ENCODE measurements around the gene MYRIP.
A peak's percentile ranks its signal among the peaks of the same experiment; 100 is the strongest.

The MYRIP gene

DNA sequence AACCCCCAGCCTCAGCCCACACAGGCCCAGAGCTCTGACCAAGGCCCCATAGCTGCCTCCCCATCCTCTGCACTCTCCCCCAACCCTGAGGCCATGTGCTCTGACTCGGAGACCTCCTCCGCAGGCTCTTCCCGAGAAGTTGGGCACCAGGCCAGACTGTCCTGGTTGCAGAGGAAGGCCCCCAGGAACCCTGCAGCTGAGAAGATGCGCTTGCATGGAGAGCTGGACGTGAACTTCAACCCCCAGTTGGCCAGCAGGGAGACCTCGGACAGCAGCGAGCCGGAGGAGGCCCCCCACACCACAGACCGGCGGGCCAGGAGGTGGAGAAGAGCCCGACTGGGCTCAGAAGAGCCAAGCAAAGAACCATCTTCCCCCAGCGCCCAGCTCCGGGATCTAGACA, 380.6 kb downstream of the MYRIP start:
- no peak for DNase-seq (ENCODE audit: low read depth)

DNA sequence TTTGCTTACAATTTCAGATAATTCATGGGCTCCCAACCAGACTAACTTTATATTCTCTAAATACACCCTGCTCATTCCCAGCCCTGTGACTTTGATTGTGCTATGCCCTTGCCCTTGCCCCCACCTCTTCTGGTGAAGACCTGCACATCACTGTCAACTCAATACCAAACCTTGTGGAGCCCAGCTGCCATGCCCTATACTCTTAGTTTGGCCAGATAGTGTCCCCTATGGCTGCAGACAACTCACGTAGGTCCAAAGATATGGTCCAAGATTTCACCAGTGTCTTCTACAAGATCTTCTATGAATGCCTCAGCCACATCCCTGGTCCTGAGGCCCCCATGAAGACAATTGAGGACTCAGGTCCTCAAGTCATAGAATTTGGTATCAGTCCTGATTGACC, 381.8 kb downstream of the MYRIP start:
- no peak for DNase-seq (ENCODE audit: low read depth)

DNA sequence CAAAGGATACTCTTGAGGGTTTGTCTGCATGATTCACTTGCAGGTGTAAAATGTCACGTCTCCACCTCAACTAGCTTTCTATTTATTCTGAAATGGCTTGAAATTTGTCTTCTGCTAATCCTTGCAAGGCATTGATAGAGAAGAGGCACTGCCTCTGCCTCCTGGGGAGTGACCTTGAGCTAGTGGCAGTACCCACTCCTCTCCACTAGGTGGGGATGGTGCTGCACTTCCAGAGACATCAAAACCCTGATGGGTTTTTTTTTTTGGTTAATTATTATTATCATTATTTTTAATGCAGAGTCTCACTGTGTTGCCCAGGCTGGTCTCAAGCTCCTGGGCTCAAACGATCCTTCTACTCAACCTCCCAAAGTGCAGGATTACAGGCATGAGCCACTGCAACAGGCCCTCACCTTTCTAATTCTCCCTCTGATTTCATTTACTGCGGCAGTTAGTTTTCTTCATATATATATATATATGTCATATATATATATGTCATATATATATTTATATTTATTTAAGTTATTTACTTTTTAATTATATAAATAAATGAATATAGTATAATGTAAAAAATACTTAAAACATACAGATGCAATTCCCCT, 382.5 kb downstream of the MYRIP start:
- peak; percentile 40 for DNase-seq (ENCODE audit: low read depth)

DNA sequence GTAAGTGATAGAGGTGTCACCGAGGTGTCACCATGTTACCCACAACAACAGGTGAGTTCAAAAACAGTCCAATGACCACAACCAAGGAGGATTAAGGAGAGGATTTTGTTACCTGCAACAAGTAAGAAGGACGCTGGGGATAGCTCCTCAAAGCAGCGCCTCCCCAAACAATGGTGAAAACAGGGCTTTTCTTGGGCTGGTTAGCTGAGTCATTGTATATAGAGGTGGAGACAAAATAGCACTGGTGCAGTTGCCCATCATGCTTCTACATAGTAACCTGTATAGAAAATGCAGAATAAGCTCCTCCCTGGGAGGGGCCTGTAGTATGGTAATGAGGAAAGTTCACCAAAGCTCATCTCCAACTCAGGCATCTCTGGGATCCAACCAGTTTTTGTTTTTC, 383.2 kb downstream of the MYRIP start:
- DNase-seq (ENCODE audit: low read depth): no peak

GRCh38 chr3:40196966-40197365, 387.6 kb downstream of the MYRIP start:
- no peak for DNase-seq (ENCODE audit: low read depth)

DNA sequence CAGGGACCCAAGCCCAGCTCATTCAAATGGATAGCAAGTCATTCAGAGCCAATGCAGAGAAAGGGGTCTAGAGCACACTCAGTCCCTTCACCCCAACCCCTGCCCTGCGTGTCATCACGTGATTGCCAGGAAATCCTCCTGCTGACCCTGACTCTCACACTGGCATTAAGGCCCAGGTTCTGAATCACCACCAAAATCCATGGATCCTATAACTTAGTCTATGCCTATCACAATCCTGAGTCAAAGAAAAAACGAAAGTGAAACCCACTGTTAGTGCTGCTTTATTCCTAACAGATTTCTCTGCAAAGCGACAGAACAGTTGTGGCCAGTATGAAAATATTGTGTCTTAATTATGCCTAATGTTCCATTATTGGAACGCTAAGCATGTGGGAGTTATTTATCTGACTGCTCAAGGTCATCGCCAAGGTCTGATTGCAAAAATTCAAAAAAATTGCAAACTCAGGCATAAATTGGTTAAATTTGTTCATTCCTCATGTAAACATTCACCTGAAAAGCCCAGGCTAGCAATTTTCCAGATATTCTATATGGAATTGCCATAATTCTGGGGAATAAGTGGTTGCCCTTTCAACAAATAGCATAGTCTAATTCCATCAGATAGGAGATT, 391.4 kb downstream of the MYRIP start:
- no peak for DNase-seq (ENCODE audit: low read depth)

DNA sequence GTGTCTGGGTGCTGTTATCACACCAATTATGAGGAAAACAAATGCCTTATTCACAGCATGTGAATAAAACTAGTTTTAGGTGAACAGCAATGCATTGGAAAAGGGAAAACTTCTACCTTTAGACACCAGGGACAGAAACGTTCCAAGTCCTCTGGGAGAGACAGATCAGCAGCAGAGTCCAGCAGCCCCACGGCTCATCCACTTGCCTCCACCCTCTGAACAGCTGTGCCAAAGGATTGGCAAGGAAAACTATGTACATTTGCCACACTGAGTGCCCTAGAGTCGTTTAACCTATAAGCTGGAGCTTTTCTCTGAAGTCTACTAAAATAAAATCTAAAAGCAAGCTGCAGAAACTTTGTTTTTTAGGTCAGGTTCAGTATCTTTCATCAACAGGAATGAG, 392.4 kb downstream of the MYRIP start:
- DNase-seq (ENCODE audit: low read depth): no peak

DNA sequence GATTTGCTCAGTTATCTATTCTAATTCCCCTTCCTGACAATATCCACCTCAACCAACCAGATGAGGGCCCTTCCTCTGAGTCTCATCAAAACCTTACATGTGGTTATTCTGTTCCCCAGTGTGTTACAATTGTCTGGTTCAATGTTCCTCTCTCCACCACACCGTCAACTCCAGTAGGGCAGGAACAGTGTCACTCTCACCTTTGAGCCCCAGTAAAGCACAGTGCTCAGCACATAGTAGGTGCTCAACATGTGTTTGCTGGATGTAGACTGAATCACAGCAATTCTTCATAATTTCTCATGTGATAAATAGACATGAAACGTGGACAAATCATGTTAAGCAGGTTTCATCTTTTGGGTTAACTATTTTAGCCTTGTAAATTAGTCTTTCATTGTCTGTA, 397.1 kb downstream of the MYRIP start:
- DNase-seq (ENCODE audit: low read depth): no peak

GRCh38 chr3:40207796-40208195, 398.4 kb downstream of the MYRIP start:
- peak; percentile 58 for DNase-seq (ENCODE audit: low read depth)

DNA sequence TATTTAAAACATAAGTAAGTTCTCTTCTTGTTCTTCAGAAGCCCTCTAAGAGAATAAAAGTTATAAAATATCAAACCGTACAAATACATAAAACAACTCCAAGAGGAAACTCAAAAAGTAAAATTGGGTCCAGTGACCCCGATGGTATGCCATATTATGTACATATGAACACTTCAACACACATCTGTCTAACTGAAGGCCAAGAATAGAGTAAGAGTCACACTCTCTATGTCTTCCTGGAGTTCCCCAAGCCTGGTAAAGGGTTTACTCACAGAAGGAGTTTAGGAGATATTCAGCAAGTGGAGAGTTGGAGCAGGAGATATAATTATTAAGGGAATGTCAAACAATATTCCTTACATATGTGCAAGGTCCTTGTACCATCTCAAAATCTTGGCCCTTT, 398.8 kb downstream of the MYRIP start:
- DNase-seq (ENCODE audit: low read depth): no peak

DNA sequence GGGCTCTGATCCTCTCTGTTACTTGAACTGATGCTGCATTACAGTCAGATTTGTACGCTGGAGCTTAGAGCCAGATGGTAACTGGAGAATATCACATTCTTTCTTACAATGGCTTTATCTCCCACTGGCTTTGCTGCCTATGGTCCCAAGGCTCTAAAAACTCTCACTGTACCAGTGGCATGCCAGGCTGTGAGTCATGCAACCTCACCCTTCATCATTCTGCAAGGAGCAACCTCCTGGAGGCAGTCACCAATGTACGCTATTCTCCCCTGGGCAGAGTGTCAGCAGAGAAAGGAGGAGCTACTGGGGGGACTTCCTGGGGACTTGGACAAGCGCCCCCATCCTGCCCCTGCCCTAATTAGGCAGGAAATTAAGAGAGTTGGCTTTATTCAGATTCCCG, 402.2 kb downstream of the MYRIP start:
- peak; percentile 47 for DNase-seq (ENCODE audit: low read depth)

GRCh38 chr3:40213556-40213955, 404.1 kb downstream of the MYRIP start:
- no peak for DNase-seq (ENCODE audit: low read depth)

- DNase-seq (ENCODE audit: low read depth): no peak
Measured at GRCh38 chr3:40215015-40215414, 405.6 kb downstream of the MYRIP start.

DNA sequence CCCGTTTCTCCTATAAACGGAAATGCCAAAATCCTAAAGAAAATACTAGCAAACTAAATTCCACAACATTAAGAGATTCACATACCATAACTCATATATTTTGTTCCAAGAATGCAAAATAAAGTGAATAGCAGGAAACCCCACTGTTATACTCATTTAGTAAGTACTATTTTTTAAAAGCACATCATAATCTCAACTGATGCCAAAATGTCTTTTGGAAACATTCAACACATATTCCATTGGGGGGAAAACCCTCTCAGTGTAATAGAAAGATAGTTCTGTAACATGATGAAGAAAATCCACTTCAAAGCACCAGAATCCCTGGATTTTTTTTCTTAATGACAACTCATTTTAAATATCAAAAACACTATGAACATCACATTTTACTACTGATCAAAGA, 407.1 kb downstream of the MYRIP start:
- no peak for DNase-seq (ENCODE audit: low read depth)

DNA sequence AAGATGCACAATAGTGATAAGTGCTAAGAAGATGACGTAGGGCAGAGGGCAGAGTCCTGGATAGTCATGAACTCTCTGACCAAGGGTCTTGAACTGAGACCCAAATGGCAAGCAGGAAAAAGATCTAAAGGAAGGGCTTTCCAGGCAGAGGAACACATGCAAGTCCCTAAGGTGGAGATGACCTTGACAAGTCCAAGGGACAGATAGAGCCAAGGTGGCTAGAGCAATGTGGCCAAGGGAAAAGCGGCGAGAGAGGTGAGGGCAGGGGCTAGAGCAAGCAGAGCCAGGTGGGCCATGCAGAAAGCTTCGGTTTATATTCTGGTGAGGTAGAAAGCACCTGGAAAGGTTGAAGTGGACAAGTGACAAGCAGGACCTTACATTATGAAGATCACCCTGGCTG, 414.4 kb downstream of the MYRIP start:
- DNase-seq (ENCODE audit: low read depth): no peak

GRCh38 chr3:40224796-40225515, 415.5 kb downstream of the MYRIP start:
- no peak for DNase-seq (ENCODE audit: low read depth)

GRCh38 chr3:40226636-40227035, 417.2 kb downstream of the MYRIP start:
- no peak for DNase-seq (ENCODE audit: low read depth)

DNA sequence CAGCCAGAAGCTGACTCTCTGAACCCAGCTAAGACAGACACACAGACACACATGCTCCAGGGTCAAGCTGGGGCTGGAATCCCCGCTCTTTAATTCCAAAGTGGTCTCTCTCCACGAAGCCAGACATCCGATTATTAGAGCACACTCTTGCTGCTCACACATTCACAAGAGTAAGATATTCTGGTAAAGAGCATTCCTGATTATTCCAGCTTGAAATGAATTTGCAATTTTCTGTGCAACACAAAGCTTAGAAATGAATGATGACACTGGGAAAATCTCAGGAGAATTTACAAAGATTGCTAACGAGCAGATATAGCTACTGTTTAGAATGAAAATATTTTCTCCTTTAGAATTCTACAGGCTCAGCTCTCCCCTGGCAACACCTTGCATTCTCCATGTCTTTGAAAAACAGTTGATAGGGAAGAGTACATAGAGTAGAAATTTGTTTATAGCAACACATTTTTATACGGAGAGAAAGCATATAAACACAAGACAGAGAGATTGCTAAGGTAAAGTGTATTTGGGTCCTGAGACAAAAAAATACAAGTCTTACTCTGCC, 419.5 kb downstream of the MYRIP start:
- no peak for DNase-seq (ENCODE audit: low read depth)

DNA sequence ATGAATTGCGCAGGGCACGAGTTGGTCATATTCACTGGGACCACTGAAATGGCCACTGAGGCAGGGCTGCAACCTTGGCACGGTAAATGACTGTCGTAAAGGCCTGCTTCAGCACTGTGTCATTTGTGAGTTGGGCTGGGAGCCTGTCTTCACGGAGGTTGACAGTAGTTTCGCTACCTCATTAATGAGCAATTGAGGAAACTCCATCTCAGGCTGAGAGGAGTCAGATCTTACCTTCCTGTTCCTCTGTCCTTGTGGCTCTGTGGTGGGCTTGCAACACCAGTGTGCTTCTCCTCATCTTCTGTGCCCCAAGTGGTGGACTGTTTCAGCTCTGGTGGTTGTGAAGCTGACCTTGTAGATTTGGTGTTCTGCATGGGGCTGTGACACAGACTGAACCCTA, 420.0 kb downstream of the MYRIP start:
- DNase-seq (ENCODE audit: low read depth): no peak

DNA sequence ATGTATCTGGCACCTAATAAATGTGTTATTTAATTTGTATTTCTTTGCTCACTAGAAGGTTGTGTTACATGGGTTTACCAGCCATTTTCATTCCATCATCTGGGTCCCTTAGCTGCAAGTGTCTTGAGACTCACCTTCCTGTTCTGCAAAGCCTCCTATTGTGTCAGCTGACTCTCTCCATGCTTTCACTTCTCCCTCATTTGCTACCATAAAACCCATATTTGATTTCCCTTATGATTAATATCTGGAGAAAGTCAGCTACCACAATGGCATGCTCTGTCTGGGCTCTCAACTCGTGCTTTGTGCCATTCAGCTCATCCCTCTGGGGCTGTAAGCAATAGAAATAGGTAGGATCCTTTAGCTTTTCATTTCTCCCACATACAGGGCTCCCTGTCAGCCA, 420.6 kb downstream of the MYRIP start:
- no peak for DNase-seq (ENCODE audit: low read depth)

- no peak for DNase-seq (ENCODE audit: low read depth)
Measured at GRCh38 chr3:40230382-40230781, 421.0 kb downstream of the MYRIP start.

GRCh38 chr3:40232626-40233025, 423.2 kb downstream of the MYRIP start:
- DNase-seq (ENCODE audit: low read depth): no peak

- DNase-seq (ENCODE audit: low read depth): no peak
Measured at GRCh38 chr3:40237159-40237558, 427.8 kb downstream of the MYRIP start.

Data from amniotic epithelial cell (primary cell).